HEK293 (cell line): ENCODE data around the gene ANKRD9.

Experiments used
- CTCF ChIA-PET: fragments of 350-600 bp; formaldehyde crosslinking; extraction: SDS; loops from one replicate; lab custom pipeline; 2021; ENCODE audit warnings: antibody characterized with exemption; lab: Yijun Ruan, JAX
- POLR2A ChIA-PET: fragments of 300-600 bp; formaldehyde crosslinking; extraction: SDS; loops from one replicate; lab custom pipeline; 2020; ENCODE audit warnings: antibody characterized with exemption, inconsistent platforms; lab: Yijun Ruan, JAX
- H3K27ac ChIP-seq: fragments of 200-500 bp; sonication (Bioruptor generic); 2 replicates; pipeline ENCODE4 v1.5.1; 2014; ENCODE audit warnings: low read depth, low read length, control low read depth, inconsistent platforms; ENCODE audit errors: extremely low read depth
- H3K36me3 ChIP-seq, 2 experiments: fragments of 200-500 bp in 1 of 2; sonication (Bioruptor generic) in 1 of 2; 1 replicate in 1 of 2; 2 replicates in 1 of 2; pipeline ENCODE4 v1.5.1; 2014 to 2017; ENCODE audit warnings: inconsistent platforms in 2 of 2, low read length in 2 of 2; ENCODE audit not compliant: control insufficient read depth in 2 of 2, insufficient read depth in 1 of 2
- H3K4me1 ChIP-seq: fragments of 200-500 bp; sonication (Bioruptor generic); 2 replicates; pipeline ENCODE4 v1.5.1; 2014; ENCODE audit warnings: mild to moderate bottlenecking, low read length, inconsistent platforms; ENCODE audit not compliant: control insufficient read depth, insufficient read depth
- H3K4me3 ChIP-seq: 2 replicates; pipeline ENCODE4 v1.5.1; 2011; ENCODE audit warnings: low read depth, mild to moderate bottlenecking, control low read depth, low read length, moderate library complexity
- H3K9me3 ChIP-seq: fragments of 200-500 bp; sonication (Bioruptor generic); 2 replicates; pipeline ENCODE4 v1.5.1; 2014; ENCODE audit warnings: low read depth, low read length, inconsistent platforms; ENCODE audit not compliant: control insufficient read depth, insufficient read depth
- IKZF3 ChIP-seq: fragments of 450-650 bp; IDR thresholded peaks from 2 replicates; pipeline ENCODE4 v1.5.0; 2018; ENCODE audit warnings: missing biosample characterization, mild to moderate bottlenecking, missing genetic modification characterization, moderate library complexity
- MYNN ChIP-seq: fragments of 450-650 bp; formaldehyde crosslinking; IDR thresholded peaks from 2 replicates; pipeline ENCODE4 v1.5.1; 2016; ENCODE audit warnings: missing biosample characterization, missing genetic modification characterization, borderline replicate concordance
- MZF1 ChIP-seq: fragments of 450-650 bp; formaldehyde crosslinking; IDR thresholded peaks from 2 replicates; pipeline ENCODE4 v1.5.1; 2017; ENCODE audit warnings: missing biosample characterization, missing genetic modification characterization, borderline replicate concordance
- TRIM28 ChIP-seq: IDR thresholded peaks from 2 replicates; pipeline ENCODE4 v1.6.1; 2011; ENCODE audit warnings: low read length, control low read depth, borderline replicate concordance
- ZBTB26 ChIP-seq: fragments of 450-650 bp; formaldehyde crosslinking; optimal IDR thresholded peaks from 2 replicates; pipeline ENCODE3; 2016; ENCODE audit warnings: missing biosample characterization, mild to moderate bottlenecking, missing genetic modification characterization
- ZFP41 ChIP-seq: fragments of 450-650 bp; formaldehyde crosslinking; IDR thresholded peaks from 2 replicates; pipeline ENCODE4 v1.5.1; 2016; ENCODE audit warnings: missing biosample characterization, missing genetic modification characterization, borderline replicate concordance
- ZIC2 ChIP-seq: fragments of 450-650 bp; formaldehyde crosslinking; IDR thresholded peaks from 2 replicates; pipeline ENCODE4 v1.5.1; 2016; ENCODE audit warnings: missing biosample characterization, missing genetic modification characterization
- ZNF211 ChIP-seq: fragments of 450-650 bp; formaldehyde crosslinking; IDR thresholded peaks from 2 replicates; pipeline ENCODE4 v1.5.1; 2016; ENCODE audit warnings: low read depth, missing biosample characterization, missing genetic modification characterization
- ZNF221 ChIP-seq: fragments of 450-650 bp; formaldehyde crosslinking; IDR thresholded peaks from 2 replicates; pipeline ENCODE4 v1.5.1; 2017; ENCODE audit warnings: missing biosample characterization, missing genetic modification characterization, borderline replicate concordance
- ZNF302 ChIP-seq: fragments of 450-650 bp; formaldehyde crosslinking; IDR thresholded peaks from 2 replicates; pipeline ENCODE4 v1.5.1; 2016; ENCODE audit warnings: missing biosample characterization, missing genetic modification characterization, low read depth
- ZNF350 ChIP-seq: fragments of 450-650 bp; formaldehyde crosslinking; IDR thresholded peaks from 2 replicates; pipeline ENCODE4 v1.5.0; 2017; ENCODE audit warnings: missing biosample characterization, mild to moderate bottlenecking, missing genetic modification characterization
- ZNF404 ChIP-seq: fragments of 450-650 bp; formaldehyde crosslinking; IDR thresholded peaks from 2 replicates; pipeline ENCODE4 v1.5.1; 2017; ENCODE audit warnings: missing biosample characterization, missing genetic modification characterization
- ZNF561 ChIP-seq: fragments of 450-650 bp; IDR thresholded peaks from 2 replicates; pipeline ENCODE4 v1.5.1; 2018; ENCODE audit warnings: missing biosample characterization, missing genetic modification characterization, borderline replicate concordance
- ZNF600 ChIP-seq: fragments of 450-650 bp; formaldehyde crosslinking; IDR thresholded peaks from 2 replicates; pipeline ENCODE4 v1.5.1; 2016; ENCODE audit warnings: missing biosample characterization, missing genetic modification characterization
- ZNF623 ChIP-seq: fragments of 450-650 bp; formaldehyde crosslinking; IDR thresholded peaks from 2 replicates; pipeline ENCODE4 v1.5.1; 2016; ENCODE audit warnings: missing biosample characterization, missing genetic modification characterization
- ZNF629 ChIP-seq: fragments of 450-650 bp; formaldehyde crosslinking; IDR thresholded peaks from 2 replicates; pipeline ENCODE4 v1.5.1; 2017; ENCODE audit warnings: missing biosample characterization, missing genetic modification characterization
- ZNF639 ChIP-seq: fragments of 450-650 bp; formaldehyde crosslinking; IDR thresholded peaks from 2 replicates; pipeline ENCODE4 v1.5.1; 2016; ENCODE audit warnings: missing biosample characterization, missing genetic modification characterization
- ZNF664 ChIP-seq: fragments of 450-650 bp; formaldehyde crosslinking; IDR thresholded peaks from 2 replicates; pipeline ENCODE4 v1.5.1; 2016; ENCODE audit warnings: missing biosample characterization, missing genetic modification characterization
- ZNF677 ChIP-seq: fragments of 450-650 bp; IDR thresholded peaks from 2 replicates; pipeline ENCODE4 v1.5.0; 2018; ENCODE audit warnings: missing biosample characterization, mild to moderate bottlenecking, missing genetic modification characterization, moderate library complexity
- ZNF768 ChIP-seq: fragments of 450-650 bp; formaldehyde crosslinking; IDR thresholded peaks from 2 replicates; pipeline ENCODE4 v1.5.1; 2018; ENCODE audit warnings: missing biosample characterization, mild to moderate bottlenecking, missing genetic modification characterization
- ZNF843 ChIP-seq: fragments of 450-650 bp; formaldehyde crosslinking; IDR thresholded peaks from 2 replicates; pipeline ENCODE4 v1.5.1; 2016; ENCODE audit warnings: missing biosample characterization, missing genetic modification characterization
- TF ChIP-seq, protein P1 (sequence below): IDR thresholded peaks from 2 replicates; pipeline ENCODE4 v1.6.1; 2011; ENCODE audit warnings: mild to moderate bottlenecking, low read depth, low read length, borderline replicate concordance
- TF ChIP-seq, protein P2 (sequence below): fragments of 450-650 bp; formaldehyde crosslinking; IDR thresholded peaks from 2 replicates; pipeline ENCODE4 v1.5.1; 2016; ENCODE audit warnings: missing biosample characterization, missing genetic modification characterization
- TF ChIP-seq, protein P3 (sequence below): fragments of 450-650 bp; formaldehyde crosslinking; IDR thresholded peaks from 2 replicates; pipeline ENCODE4 v1.5.1; 2017; ENCODE audit warnings: missing biosample characterization, missing genetic modification characterization
- TF ChIP-seq, protein P4 (sequence below): fragments of 450-650 bp; formaldehyde crosslinking; IDR thresholded peaks from 2 replicates; pipeline ENCODE4 v1.5.1; 2017; ENCODE audit warnings: missing biosample characterization, missing genetic modification characterization

The ANKRD9 gene

DNA sequence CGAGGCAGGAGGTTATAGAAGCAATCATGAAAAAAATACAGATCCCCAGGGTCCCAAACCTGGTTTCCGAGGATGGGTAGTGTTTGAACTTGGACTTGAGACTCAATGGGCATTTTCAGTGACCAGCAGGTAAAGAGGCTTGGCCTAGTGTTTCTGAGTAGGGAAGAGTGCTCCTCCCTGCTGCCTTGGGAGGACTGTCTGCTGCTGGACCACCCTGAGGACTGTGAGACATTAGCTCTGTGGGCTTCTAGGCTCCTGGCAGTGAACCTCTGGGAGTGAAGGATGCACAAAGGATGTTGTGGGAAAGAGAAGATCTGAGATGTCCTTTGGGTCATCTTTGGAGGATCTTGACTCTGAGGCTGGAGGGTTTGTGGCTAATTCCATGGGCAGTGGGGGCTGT, 30.5 kb downstream of the ANKRD9 start (continued):
- TF ChIP-seq ZBTB26 (tag by site-specific recombination) (no peak), ZIC2 (tag by site-specific recombination) (no peak), ZNF404 (tag by site-specific recombination) (no peak), ZNF664 (tag by site-specific recombination) (no peak), TRIM28 (no peak), ZNF768 (tag by site-specific recombination) (no peak), ZNF302 (tag by site-specific recombination) (no peak)
- TF ChIP-seq, protein P1, sequence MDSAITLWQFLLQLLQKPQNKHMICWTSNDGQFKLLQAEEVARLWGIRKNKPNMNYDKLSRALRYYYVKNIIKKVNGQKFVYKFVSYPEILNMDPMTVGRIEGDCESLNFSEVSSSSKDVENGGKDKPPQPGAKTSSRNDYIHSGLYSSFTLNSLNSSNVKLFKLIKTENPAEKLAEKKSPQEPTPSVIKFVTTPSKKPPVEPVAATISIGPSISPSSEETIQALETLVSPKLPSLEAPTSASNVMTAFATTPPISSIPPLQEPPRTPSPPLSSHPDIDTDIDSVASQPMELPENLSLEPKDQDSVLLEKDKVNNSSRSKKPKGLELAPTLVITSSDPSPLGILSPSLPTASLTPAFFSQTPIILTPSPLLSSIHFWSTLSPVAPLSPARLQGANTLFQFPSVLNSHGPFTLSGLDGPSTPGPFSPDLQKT = no peak
- TF ChIP-seq, all 188 proteins: peak for 0

GRCh38 chr14:102474934-102475333, 34.6 kb downstream of the ANKRD9 start:
- H3K27ac ChIP-seq = no peak overlapping the region
- TF ChIP-seq ZNF768 (tag by site-specific recombination) (no peak), ZNF600 (tag by site-specific recombination) (no peak), MZF1 (tag by site-specific recombination) (no peak)
- TF ChIP-seq, all 188 proteins: peak for 0
- H3K9me3 ChIP-seq = no peaks in the 10 kb centered on the region
- H3K4me3 ChIP-seq = no peak overlapping the region
- CTCF ChIA-PET = interaction anchor here (0.7 to 0.9 kb wide), 2 partner anchors 37 to 207 kb away, joined by 3 read pairs; no protein-coding TSS in a partner anchor
- POLR2A ChIA-PET = no interaction called here
- H3K4me1 ChIP-seq = no peaks in the 10 kb centered on the region
- H3K36me3 ChIP-seq = peaks cover 0 to 11% of the 10 kb centered on the region in 2 experiments; a peak in 2 of 3 replicates

- POLR2A ChIA-PET = no interaction called here
- Histone ChIP-seq H3K9me3 (no peaks in the 10 kb centered on the region), H3K36me3 (peaks cover 0 to 17% of the 10 kb centered on the region in 2 experiments; a peak in 2 of 3 replicates), H3K4me3 (no peak overlapping the region), H3K27ac (no peak overlapping the region), H3K4me1 (no peaks in the 10 kb centered on the region)
- CTCF ChIA-PET = interaction anchor here (0.6 kb wide), 1 partner anchor 44 kb away, joined by 3 read pairs; no protein-coding TSS in a partner anchor
- TF ChIP-seq, protein P2, sequence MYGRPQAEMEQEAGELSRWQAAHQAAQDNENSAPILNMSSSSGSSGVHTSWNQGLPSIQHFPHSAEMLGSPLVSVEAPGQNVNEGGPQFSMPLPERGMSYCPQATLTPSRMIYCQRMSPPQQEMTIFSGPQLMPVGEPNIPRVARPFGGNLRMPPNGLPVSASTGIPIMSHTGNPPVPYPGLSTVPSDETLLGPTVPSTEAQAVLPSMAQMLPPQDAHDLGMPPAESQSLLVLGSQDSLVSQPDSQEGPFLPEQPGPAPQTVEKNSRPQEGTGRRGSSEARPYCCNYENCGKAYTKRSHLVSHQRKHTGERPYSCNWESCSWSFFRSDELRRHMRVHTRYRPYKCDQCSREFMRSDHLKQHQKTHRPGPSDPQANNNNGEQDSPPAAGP (tag by site-specific recombination) = no peak
- TF ChIP-seq, protein P3, sequence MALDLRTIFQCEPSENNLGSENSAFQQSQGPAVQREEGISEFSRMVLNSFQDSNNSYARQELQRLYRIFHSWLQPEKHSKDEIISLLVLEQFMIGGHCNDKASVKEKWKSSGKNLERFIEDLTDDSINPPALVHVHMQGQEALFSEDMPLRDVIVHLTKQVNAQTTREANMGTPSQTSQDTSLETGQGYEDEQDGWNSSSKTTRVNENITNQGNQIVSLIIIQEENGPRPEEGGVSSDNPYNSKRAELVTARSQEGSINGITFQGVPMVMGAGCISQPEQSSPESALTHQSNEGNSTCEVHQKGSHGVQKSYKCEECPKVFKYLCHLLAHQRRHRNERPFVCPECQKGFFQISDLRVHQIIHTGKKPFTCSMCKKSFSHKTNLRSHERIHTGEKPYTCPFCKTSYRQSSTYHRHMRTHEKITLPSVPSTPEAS (tag by site-specific recombination) = no peak
- TF ChIP-seq ZNF221 (tag by site-specific recombination) = no peak
- TF ChIP-seq IKZF3 (tag by site-specific recombination) = no peak
- no peak for TF ChIP-seq ZNF623 (tag by site-specific recombination)
- TF ChIP-seq MYNN (tag by site-specific recombination) = no peak
- no peak for TF ChIP-seq ZNF211 (tag by site-specific recombination)
- TF ChIP-seq ZNF843 (tag by site-specific recombination) = no peak
- no peak for TF ChIP-seq ZNF629 (tag by site-specific recombination)
- no peak for TF ChIP-seq ZNF677
- TF ChIP-seq ZNF639 (tag by site-specific recombination) = no peak
- no peak for TF ChIP-seq ZNF404 (tag by site-specific recombination)
- no peak for TF ChIP-seq ZFP41 (tag by site-specific recombination)
- no peak for TF ChIP-seq ZNF350 (tag by site-specific recombination)
- no peak for TF ChIP-seq ZNF561 (tag by site-specific recombination)
- TF ChIP-seq, protein P4, sequence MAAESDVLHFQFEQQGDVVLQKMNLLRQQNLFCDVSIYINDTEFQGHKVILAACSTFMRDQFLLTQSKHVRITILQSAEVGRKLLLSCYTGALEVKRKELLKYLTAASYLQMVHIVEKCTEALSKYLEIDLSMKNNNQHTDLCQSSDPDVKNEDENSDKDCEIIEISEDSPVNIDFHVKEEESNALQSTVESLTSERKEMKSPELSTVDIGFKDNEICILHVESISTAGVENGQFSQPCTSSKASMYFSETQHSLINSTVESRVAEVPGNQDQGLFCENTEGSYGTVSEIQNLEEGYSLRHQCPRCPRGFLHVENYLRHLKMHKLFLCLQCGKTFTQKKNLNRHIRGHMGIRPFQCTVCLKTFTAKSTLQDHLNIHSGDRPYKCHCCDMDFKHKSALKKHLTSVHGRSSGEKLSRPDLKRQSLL (tag by site-specific recombination) = no peak
Measured at GRCh38 chr14:102473559-102473958, 36.0 kb downstream of the ANKRD9 start.
